Diencephalon (tissue), 1 donor: Measurements from ENCODE around the gene RAB44. TPM values are rescaled to one million over a fixed set of nuclear protein-coding genes. Genes with fewer than 3 reads are reported as not detected.

Experiments
- small RNA-seq: library from RNA; depleted of rRNA; stranded (forward); fragments of <200 nt; gene quantifications from one replicate; pipeline ENCODE3, GENCODE V24; 2014
- total RNA-seq: library from RNA; depleted of rRNA; stranded (reverse); fragments of >200 nt; gene quantifications from one replicate; pipeline ENCODE4 v1.2.3, GENCODE V29; 2014

RAB44 gene, protein sequence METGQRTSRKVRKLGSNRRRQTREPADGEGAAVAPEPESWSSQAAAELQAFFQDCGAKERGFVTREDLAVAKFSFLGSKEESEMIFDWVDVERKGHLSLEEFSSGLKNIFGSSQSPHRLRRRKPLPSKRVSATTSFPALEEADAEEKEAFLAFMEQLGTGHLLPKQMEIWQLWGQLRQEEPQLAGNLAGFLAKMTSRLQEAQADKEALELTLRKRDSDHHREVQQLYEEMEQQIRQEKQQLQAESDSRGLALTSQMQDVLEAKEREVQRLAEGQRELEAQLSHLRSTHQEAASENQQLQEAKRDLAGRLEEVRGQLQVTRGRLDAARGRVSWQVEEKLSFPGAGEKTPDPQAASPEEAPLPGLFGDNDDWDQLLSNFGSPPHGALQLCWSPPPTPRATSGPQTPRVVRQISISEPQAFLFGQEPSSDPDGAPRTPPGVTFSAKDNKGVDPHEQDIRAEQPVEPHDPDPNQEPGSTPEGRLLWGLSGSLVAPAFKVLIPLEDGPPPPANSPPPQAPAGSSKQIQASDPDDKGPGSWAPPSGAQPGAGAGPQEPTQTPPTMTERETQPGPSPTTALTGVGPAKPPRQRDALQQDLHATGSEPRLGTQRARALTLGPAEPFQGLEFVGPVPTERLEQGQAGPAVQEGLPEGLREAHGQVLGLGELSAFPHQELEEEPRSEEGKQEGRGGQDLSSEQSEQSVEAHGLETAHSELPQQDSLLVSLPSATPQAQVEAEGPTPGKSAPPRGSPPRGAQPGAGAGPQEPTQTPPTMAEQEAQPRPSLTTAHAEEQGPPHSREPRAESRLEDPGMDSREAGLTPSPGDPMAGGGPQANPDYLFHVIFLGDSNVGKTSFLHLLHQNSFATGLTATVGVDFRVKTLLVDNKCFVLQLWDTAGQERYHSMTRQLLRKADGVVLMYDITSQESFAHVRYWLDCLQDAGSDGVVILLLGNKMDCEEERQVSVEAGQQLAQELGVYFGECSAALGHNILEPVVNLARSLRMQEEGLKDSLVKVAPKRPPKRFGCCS
- total RNA-seq: not detected

GRCh38 chr6:36697481-36697903, at the start of gene RAB44:
RAB44 (plus strand) TSS chr6:36697826; CDS start chr6:36704236, 6,410 bp downstream.

GRCh38 chr6:36678488-36679042, 19.1 kb upstream of the RAB44 start, which contains the start of gene CDKN1A:
CDKN1A (plus strand) TSS chr6:36678714; CDS start chr6:36684102, 5,388 bp downstream.

Small RNA genes lying within 50 kb of the gene (small RNA-seq; reads per million reads assigned to genes)
- not detected for gene RF00019

Other genes starting within 250 kb of the RAB44 start
- 14.1 TPM for gene STK38, start 150.3 kb upstream of the RAB44 start, total RNA-seq
- 202 TPM for gene SRSF3, start 103.5 kb upstream of the RAB44 start, total RNA-seq
- 5.3 TPM for gene CDKN1A, start 19.1 kb upstream of the RAB44 start, total RNA-seq
- 36.0 TPM for gene CPNE5, start 141.6 kb downstream of the RAB44 start, total RNA-seq
- gene PPIL1, start 177.0 kb downstream of the RAB44 start, total RNA-seq: 47.3 TPM
- 38.3 TPM for gene C6orf89, start 188.1 kb downstream of the RAB44 start, total RNA-seq